H9 (cell line): ENCODE data around the gene HS6ST2. TPM values are rescaled to one million over a fixed set of nuclear protein-coding genes. Genes with fewer than 3 reads are reported as not detected.

ENCODE experiments used
- DNase-seq: peaks from one replicate; pipeline ENCODE4 v3.0.0-alpha.2; 2017
- H2AFZ ChIP-seq: one replicate; pipeline ENCODE4 v1.6.1; 2013; ENCODE audit warnings: mild to moderate bottlenecking, low read length, control low read depth, moderate library complexity
- H2AK5ac ChIP-seq: 2 replicates; pipeline ENCODE4 v1.6.1; 2013; ENCODE audit warnings: low read length, control low read depth, mixed read lengths; ENCODE audit not compliant: insufficient read length
- H2BK120ac ChIP-seq: one replicate; pipeline ENCODE4 v1.6.1; 2013; ENCODE audit warnings: low read depth, mild to moderate bottlenecking, low read length, control low read depth, inconsistent platforms; ENCODE audit not compliant: poor library complexity, severe bottlenecking
- H2BK12ac ChIP-seq: 2 replicates; pipeline ENCODE4 v1.6.1; 2013; ENCODE audit warnings: low read length, control low read depth, mixed read lengths, low read depth; ENCODE audit not compliant: insufficient read length
- H2BK15ac ChIP-seq: 2 replicates; pipeline ENCODE4 v1.6.1; 2013; ENCODE audit warnings: low read depth, low read length, control low read depth
- H2BK20ac ChIP-seq: one replicate; pipeline ENCODE4 v1.6.1; 2013; ENCODE audit warnings: low read depth, mild to moderate bottlenecking, low read length, control low read depth, inconsistent platforms; ENCODE audit not compliant: poor library complexity, severe bottlenecking
- H2BK5ac ChIP-seq: 2 replicates; pipeline ENCODE4 v1.6.1; 2013; ENCODE audit warnings: low read length, control low read depth, mixed read lengths; ENCODE audit not compliant: insufficient read length
- H3K14ac ChIP-seq: 2 replicates; pipeline ENCODE4 v1.6.1; 2013; ENCODE audit warnings: low read length, control low read depth; ENCODE audit not compliant: insufficient read depth
- H3K18ac ChIP-seq: 2 replicates; pipeline ENCODE4 v1.6.1; 2013; ENCODE audit warnings: low read depth, mild to moderate bottlenecking, mixed read lengths, low read length, control low read depth; ENCODE audit not compliant: insufficient read length
- H3K23ac ChIP-seq: 2 replicates; pipeline ENCODE4 v1.6.1; 2013; ENCODE audit warnings: low read length, control low read depth, mixed read lengths, low read depth; ENCODE audit not compliant: insufficient read length
- H3K23me2 ChIP-seq: 2 replicates; pipeline ENCODE4 v1.6.1; 2013; ENCODE audit warnings: low read depth, mild to moderate bottlenecking, mixed read lengths, low read length, control low read depth; ENCODE audit not compliant: insufficient read length, poor library complexity, severe bottlenecking
- H3K27ac ChIP-seq: 2 replicates; pipeline ENCODE4 v1.5.1; 2013; ENCODE audit warnings: low read length, control low read depth, mixed read lengths, low read depth; ENCODE audit not compliant: insufficient read length
- H3K27me3 ChIP-seq: 2 replicates; pipeline ENCODE4 v1.6.1; 2013; ENCODE audit warnings: low read length, control low read depth, inconsistent platforms; ENCODE audit not compliant: insufficient read depth
- H3K4ac ChIP-seq: 2 replicates; pipeline ENCODE4 v1.6.1; 2013; ENCODE audit warnings: low read depth, mild to moderate bottlenecking, control low read depth, inconsistent platforms, low read length, moderate library complexity
- H3K4me1 ChIP-seq: 2 replicates; pipeline ENCODE4 v1.6.1; 2013; ENCODE audit warnings: low read length, control low read depth, inconsistent platforms; ENCODE audit not compliant: insufficient read depth
- H3K4me2 ChIP-seq: 2 replicates; pipeline ENCODE4 v1.6.1; 2013; ENCODE audit warnings: low read length, control low read depth, mixed read lengths; ENCODE audit not compliant: insufficient read length, insufficient read depth
- H3K56ac ChIP-seq: 2 replicates; pipeline ENCODE4 v1.6.1; 2013; ENCODE audit warnings: low read depth, mild to moderate bottlenecking, mixed read lengths, low read length, control low read depth; ENCODE audit not compliant: insufficient read length
- H3K79me1 ChIP-seq: 2 replicates; pipeline ENCODE4 v1.6.1; 2013; ENCODE audit warnings: low read depth, mild to moderate bottlenecking, moderate library complexity, low read length, control low read depth, inconsistent platforms; ENCODE audit not compliant: insufficient read depth, poor library complexity, severe bottlenecking
- H3K79me2 ChIP-seq: 2 replicates; pipeline ENCODE4 v1.6.1; 2013; ENCODE audit warnings: low read length, control low read depth, inconsistent platforms; ENCODE audit not compliant: insufficient read depth
- H3K9ac ChIP-seq: 2 replicates; pipeline ENCODE4 v1.6.1; 2013; ENCODE audit warnings: low read length, control low read depth, mixed read lengths; ENCODE audit not compliant: insufficient read length; ENCODE audit errors: extremely low read depth
- H3K9me3 ChIP-seq: one replicate; pipeline ENCODE4 v1.6.1; 2013; ENCODE audit warnings: low read depth, low read length, inconsistent platforms; ENCODE audit not compliant: control insufficient read depth
- H3T11ph ChIP-seq: one replicate; pipeline ENCODE4 v1.6.1; 2013; ENCODE audit warnings: mild to moderate bottlenecking, low read length, control low read depth, inconsistent platforms
- H4K20me1 ChIP-seq: one replicate; pipeline ENCODE4 v1.6.1; 2013; ENCODE audit not compliant: control insufficient read depth, insufficient read length, insufficient read depth
- H4K5ac ChIP-seq: 2 replicates; pipeline ENCODE4 v1.6.1; 2013; ENCODE audit warnings: low read depth, mild to moderate bottlenecking, mixed read lengths, low read length, control low read depth; ENCODE audit not compliant: insufficient read length
- H4K8ac ChIP-seq: replicated peaks from 2 replicates; pipeline ENCODE4 v1.6.1; 2013; ENCODE audit warnings: low read length, control low read depth, mixed read lengths, low read depth; ENCODE audit not compliant: insufficient read length
- H4K91ac ChIP-seq: 2 replicates; pipeline ENCODE4 v1.6.1; 2013; ENCODE audit warnings: low read depth, mild to moderate bottlenecking, moderate library complexity, mixed read lengths, low read length, control low read depth; ENCODE audit not compliant: insufficient read length
- H3K27ac Mint-ChIP-seq, 3 experiments: 2 replicates in 2 of 3; 3 replicates in 1 of 3; pipeline ENCODE4 v1.8.0; 2020 to 2021; ENCODE audit warnings: mixed read lengths in 3 of 3, mild to moderate bottlenecking in 1 of 3, moderate library complexity in 1 of 3
- H3K27me3 Mint-ChIP-seq: 2 replicates; pipeline ENCODE4 v1.8.0; 2021; ENCODE audit warnings: low read depth, mild to moderate bottlenecking, moderate library complexity, mixed read lengths
- H3K36me3 Mint-ChIP-seq, 3 experiments: 2 replicates in 2 of 3; 3 replicates in 1 of 3; pipeline ENCODE4 v1.8.0; 2020 to 2021; ENCODE audit warnings: low read depth in 3 of 3, mixed read lengths in 3 of 3; ENCODE audit not compliant: insufficient read depth in 1 of 3
- H3K4me1 Mint-ChIP-seq, 2 experiments: 2 replicates each; pipeline ENCODE4 v1.8.0; 2020; ENCODE audit warnings: mixed read lengths in 2 of 2
- H3K4me3 Mint-ChIP-seq, 2 experiments: 2 replicates in 1 of 2; 3 replicates in 1 of 2; pipeline ENCODE4 v1.8.0; 2020 to 2021; ENCODE audit warnings: mild to moderate bottlenecking in 2 of 2, mixed read lengths in 2 of 2, moderate library complexity in 1 of 2
- H3K9me3 Mint-ChIP-seq, 2 experiments: 2 replicates in 1 of 2; 3 replicates in 1 of 2; pipeline ENCODE4 v1.8.0; 2020; ENCODE audit warnings: mild to moderate bottlenecking in 2 of 2, mixed read lengths in 2 of 2, moderate library complexity in 1 of 2
- WGBS: extraction: QIAGEN DNeasy Blood & Tissue Kit; methylation state at CpG from one replicate; pipeline ENCODE4 v1.1.7; 2013; ENCODE audit warnings: missing lambda C conversion rate, low lambda C conversion rate, mixed read lengths; ENCODE audit not compliant: insufficient read length; ENCODE audit errors: extremely low coverage; 5-methylcytosine and 5-hydroxymethylcytosine counted together
- total RNA-seq: library from RNA; stranded (reverse); gene quantifications from 2 replicates; pipeline ENCODE4 v1.2.1, GENCODE V29; 2021
- TF ChIP-seq, protein P1 (sequence below): fragments of 200-600 bp; sonication (generic); conservative IDR thresholded peaks from 3 replicates; pipeline ENCODE4 v1.8.0; 2021; ENCODE audit warnings: antibody characterized with exemption, mild to moderate bottlenecking

The HS6ST2 gene
- total RNA-seq, 1 experiment from 2014 or later: 4.8 TPM

GRCh38 chrX:132815643-132816042 is 142.8 kb downstream of the HS6ST2 start:
- Histone ChIP-seq H4K8ac (no peak overlapping the region), H3K4me1 (peaks cover 24% of the 10 kb centered on the region), H3K56ac (no peak overlapping the region), H3K9ac (no peak overlapping the region), H2BK20ac (no peak overlapping the region), H3K27me3 (no peaks in the 10 kb centered on the region), H2AK5ac (no peak overlapping the region), H4K5ac (no peak overlapping the region), H3K14ac (no peak overlapping the region), H3K4me2 (no peak overlapping the region), H3K23ac (no peak overlapping the region), H3K79me2 (no peaks in the 10 kb centered on the region), H3T11ph (no peak overlapping the region), H2BK120ac (no peak overlapping the region), H4K91ac (no peak overlapping the region), H2AFZ (no peak overlapping the region), H2BK5ac (no peak overlapping the region), H3K27ac (no peak overlapping the region), H3K18ac (no peak overlapping the region), H2BK12ac (no peak overlapping the region), H3K79me1 (no peaks in the 10 kb centered on the region), H4K20me1 (no peaks in the 10 kb centered on the region), H3K4ac (no peak overlapping the region), H3K9me3 (no peaks in the 10 kb centered on the region), H3K23me2 (no peaks in the 10 kb centered on the region), H2BK15ac (no peak overlapping the region)
- Mint-ChIP-seq H3K27ac (no peak overlapping the region), H3K4me3 (no peak overlapping the region), H3K4me1 (peaks cover 41 to 43% of the 10 kb centered on the region in 2 experiments), H3K9me3 (no peaks in the 10 kb centered on the region), H3K36me3 (no peaks in the 10 kb centered on the region), H3K27me3 (no peaks in the 10 kb centered on the region)
- no peak for DNase-seq
- no CpG with 5 or more reads among the region's 2 CpGs for WGBS
- TF ChIP-seq, protein P1, sequence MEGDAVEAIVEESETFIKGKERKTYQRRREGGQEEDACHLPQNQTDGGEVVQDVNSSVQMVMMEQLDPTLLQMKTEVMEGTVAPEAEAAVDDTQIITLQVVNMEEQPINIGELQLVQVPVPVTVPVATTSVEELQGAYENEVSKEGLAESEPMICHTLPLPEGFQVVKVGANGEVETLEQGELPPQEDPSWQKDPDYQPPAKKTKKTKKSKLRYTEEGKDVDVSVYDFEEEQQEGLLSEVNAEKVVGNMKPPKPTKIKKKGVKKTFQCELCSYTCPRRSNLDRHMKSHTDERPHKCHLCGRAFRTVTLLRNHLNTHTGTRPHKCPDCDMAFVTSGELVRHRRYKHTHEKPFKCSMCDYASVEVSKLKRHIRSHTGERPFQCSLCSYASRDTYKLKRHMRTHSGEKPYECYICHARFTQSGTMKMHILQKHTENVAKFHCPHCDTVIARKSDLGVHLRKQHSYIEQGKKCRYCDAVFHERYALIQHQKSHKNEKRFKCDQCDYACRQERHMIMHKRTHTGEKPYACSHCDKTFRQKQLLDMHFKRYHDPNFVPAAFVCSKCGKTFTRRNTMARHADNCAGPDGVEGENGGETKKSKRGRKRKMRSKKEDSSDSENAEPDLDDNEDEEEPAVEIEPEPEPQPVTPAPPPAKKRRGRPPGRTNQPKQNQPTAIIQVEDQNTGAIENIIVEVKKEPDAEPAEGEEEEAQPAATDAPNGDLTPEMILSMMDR: no peak
